Nephron progenitor cell (in vitro differentiated cells): ENCODE results near the gene HSD3B7.
A peak's percentile ranks its signal among the peaks of the same experiment; 100 is the strongest.
"Not testable (repeated sequence)": the region's sequence is repeated elsewhere in the genome, so short reads cannot be mapped to it uniquely, and the experiment has no call there.

ENCODE experiments used
- DNase-seq: peaks from one replicate; pipeline ENCODE4 v3.0.0; 2021
- H3K27ac Mint-ChIP-seq: 2 replicates; pipeline ENCODE4 v1.8.0; 2021; ENCODE audit warnings: mild to moderate bottlenecking, moderate library complexity, mixed read lengths
- H3K27me3 Mint-ChIP-seq: 2 replicates; pipeline ENCODE4 v1.8.0; 2021; ENCODE audit warnings: mild to moderate bottlenecking, low read depth, mixed read lengths; ENCODE audit not compliant: poor library complexity
- H3K36me3 Mint-ChIP-seq: 2 replicates; pipeline ENCODE4 v1.8.0; 2021; ENCODE audit warnings: low read depth, mixed read lengths
- H3K4me1 Mint-ChIP-seq: 2 replicates; pipeline ENCODE4 v1.8.0; 2021; ENCODE audit warnings: mixed read lengths
- H3K4me3 Mint-ChIP-seq: 2 replicates; pipeline ENCODE4 v1.8.0; 2021; ENCODE audit warnings: mild to moderate bottlenecking, moderate library complexity, mixed read lengths
- H3K9me3 Mint-ChIP-seq: 2 replicates; pipeline ENCODE4 v1.8.0; 2021; ENCODE audit warnings: mild to moderate bottlenecking, moderate library complexity, mixed read lengths
- CTCF ChIP-seq: fragments of 200-600 bp; sonication (generic); IDR thresholded peaks from 2 replicates; pipeline ENCODE4 v1.5.0; 2021; ENCODE audit warnings: antibody characterized with exemption

HSD3B7 gene

GRCh38 chr16:30984669-30985400 is at the start of gene HSD3B7:
Gene HSD3B7, plus strand, starts transcription at chr16:30985207. Its CDS starts 452 bp downstream, at chr16:30985659.
- peak; percentile 85 for TF ChIP-seq CTCF
- Mint-ChIP-seq H3K27ac (peak within 1 kb of the TSS; percentile 48), H3K4me3 (peak within 1 kb of the TSS; percentile 44), H3K4me1 (peaks cover 5% of the 10 kb centered on the region), H3K36me3 (peaks cover 10% of the 10 kb centered on the region), H3K27me3 (peaks cover 6% of the 10 kb centered on the region), H3K9me3 (no peaks in the 10 kb centered on the region)
- DNase-seq, result peak; percentile 97

GRCh38 chr16:30937692-30938091 is 47.3 kb upstream of the HSD3B7 start:
- Mint-ChIP-seq H3K4me1 (peaks cover 15% of the 10 kb centered on the region), H3K4me3 (no peak overlapping the region), H3K9me3 (no peaks in the 10 kb centered on the region), H3K27ac (peak overlapping the region; percentile 96), H3K36me3 (peaks cover 68% of the 10 kb centered on the region), H3K27me3 (peaks cover 2% of the 10 kb centered on the region)
- TF ChIP-seq CTCF, result no peak
- no peak for DNase-seq

GRCh38 chr16:30939571-30939970 is 45.4 kb upstream of the HSD3B7 start:
- DNase-seq, H3K4me3 Mint-ChIP-seq, H3K27me3 Mint-ChIP-seq, H3K9me3 Mint-ChIP-seq: not testable (repeated sequence)
- H3K4me1 Mint-ChIP-seq, result peaks cover 15% of the 10 kb centered on the region
- peaks cover 81% of the 10 kb centered on the region for H3K36me3 Mint-ChIP-seq
- H3K27ac Mint-ChIP-seq, result peak overlapping the region; percentile 71

GRCh38 chr16:30941600-30942425 is 43.2 kb upstream of the HSD3B7 start:
- Mint-ChIP-seq H3K36me3 (peaks cover 83% of the 10 kb centered on the region), H3K4me3 (no peak overlapping the region), H3K9me3 (no peaks in the 10 kb centered on the region), H3K27me3 (peaks cover 3% of the 10 kb centered on the region), H3K4me1 (peaks cover 26% of the 10 kb centered on the region), H3K27ac (peak overlapping the region; percentile 55)
- peak; percentile 80 for TF ChIP-seq CTCF
- DNase-seq, result peak; percentile 76

GRCh38 chr16:30942426-30942806 is 42.6 kb upstream of the HSD3B7 start:
- Mint-ChIP-seq H3K9me3 (no peaks in the 10 kb centered on the region), H3K4me1 (peaks cover 32% of the 10 kb centered on the region), H3K4me3 (no peak overlapping the region), H3K27ac (no peak overlapping the region), H3K27me3 (peaks cover 3% of the 10 kb centered on the region), H3K36me3 (peaks cover 77% of the 10 kb centered on the region)
- DNase-seq, result no peak
- TF ChIP-seq CTCF, result no peak

- Mint-ChIP-seq H3K4me3 (no peak overlapping the region), H3K27me3 (peaks cover 3% of the 10 kb centered on the region)
- no peak for TF ChIP-seq CTCF
Measured at GRCh38 chr16:30944352-30944751, 40.7 kb upstream of the HSD3B7 start.

More at GRCh38 chr16:30944352-30944751, 40.7 kb upstream of the HSD3B7 start:
- Mint-ChIP-seq H3K27ac (no peak overlapping the region), H3K36me3 (peaks cover 66% of the 10 kb centered on the region), H3K4me1 (peaks cover 33% of the 10 kb centered on the region), H3K9me3 (no peaks in the 10 kb centered on the region)
- DNase-seq, result no peak
